AG09309 (cell line): ENCODE measurements around the gene PDIA4.

Source experiments
- DNase-seq: peaks from one replicate; pipeline ENCODE4 v3.0.0-alpha.2; 2010; ENCODE audit warnings: low read depth
- H3K4me3 ChIP-seq: 2 replicates; pipeline ENCODE4 v1.5.1; 2011; ENCODE audit warnings: mild to moderate bottlenecking, low read depth, low read length, moderate library complexity; ENCODE audit not compliant: control insufficient read depth
- CTCF ChIP-seq: IDR thresholded peaks from 2 replicates; pipeline ENCODE4 v1.5.1; 2011; ENCODE audit warnings: mild to moderate bottlenecking, low read depth, low read length, inconsistent platforms; ENCODE audit not compliant: insufficient read depth, control insufficient read depth; ENCODE audit errors: missing control alignments

PDIA4 gene

GRCh38 chr7:148999192-148999591, 29.1 kb downstream of the PDIA4 start:
- TF ChIP-seq CTCF: no peak
- DNase-seq: no peak

DNA sequence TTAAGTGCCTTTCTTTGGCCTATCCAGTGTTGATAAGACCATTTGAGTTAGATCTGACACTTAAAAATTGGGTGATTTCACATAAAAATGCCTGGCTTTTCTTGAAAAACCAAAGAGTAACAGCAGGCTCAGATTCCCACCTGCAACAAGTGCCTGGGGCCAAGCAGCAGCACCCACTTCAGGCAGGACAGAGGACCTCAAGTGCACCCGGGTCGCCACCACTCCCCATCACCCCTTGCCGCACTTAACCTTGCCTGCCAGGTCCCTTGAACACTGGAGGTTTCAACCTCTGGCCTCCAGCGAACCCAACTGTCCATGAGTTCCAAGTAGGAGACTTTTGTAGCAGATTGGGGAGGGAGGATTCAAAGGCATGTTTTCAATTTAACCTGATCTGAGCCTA, 30.8 kb downstream of the PDIA4 start:
- H3K4me3 ChIP-seq: no peak overlapping the region
- DNase-seq: no peak
- TF ChIP-seq CTCF: no peak

More at GRCh38 chr7:148999192-148999591, 29.1 kb downstream of the PDIA4 start:
- H3K4me3 ChIP-seq: no peak overlapping the region

DNA sequence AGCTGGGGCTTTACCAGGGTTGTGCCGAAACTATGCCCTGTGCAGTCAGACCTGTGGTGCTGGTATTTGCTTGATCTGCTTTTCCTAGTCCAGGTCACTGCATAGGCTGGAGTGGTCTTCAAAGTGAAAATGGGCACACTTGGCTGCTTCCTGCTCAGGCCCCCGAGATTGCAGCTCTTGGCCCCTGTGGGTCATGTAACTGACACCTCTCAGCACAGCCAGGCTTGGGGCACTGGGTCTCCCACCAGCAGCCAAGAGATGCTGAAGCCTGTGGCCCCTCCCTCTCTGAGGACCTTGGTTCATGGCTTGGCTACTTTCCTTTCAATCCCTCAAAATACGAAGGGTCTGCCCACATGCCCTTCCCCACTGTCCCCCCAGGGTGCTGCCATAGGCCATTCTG, 33.7 kb downstream of the PDIA4 start:
- no peak for TF ChIP-seq CTCF
- no peak for DNase-seq
- H3K4me3 ChIP-seq: no peak overlapping the region

GRCh38 chr7:148993193-148993592, 35.1 kb downstream of the PDIA4 start:
- DNase-seq: no peak
- no peak overlapping the region for H3K4me3 ChIP-seq
- no peak for TF ChIP-seq CTCF

GRCh38 chr7:148991536-148991935, 36.8 kb downstream of the PDIA4 start:
- no peak for DNase-seq
- TF ChIP-seq CTCF: no peak
- no peak overlapping the region for H3K4me3 ChIP-seq

GRCh38 chr7:148987751-148988512, 40.4 kb downstream of the PDIA4 start:
- TF ChIP-seq CTCF: no peak
- H3K4me3 ChIP-seq: peak overlapping the region; percentile 89

More at GRCh38 chr7:148987751-148988512, 40.4 kb downstream of the PDIA4 start:
- DNase-seq: no peak
